HepG2 (cell line): Measurements from ENCODE around the gene HLF. TPM values are rescaled to one million over a fixed set of nuclear protein-coding genes. Genes with fewer than 3 reads are reported as not detected.

Experiments
- CBX2 ChIP-seq, 2 experiments: fragments of 200-600 bp in 1 of 2; sonication (generic); formaldehyde crosslinking in 1 of 2; IDR thresholded peaks; 2 replicates each; pipeline versions ENCODE4 v1.7.0 to v1.8.1; 2018 to 2022; ENCODE audit warnings: low read depth in 2 of 2, low read length in 1 of 2, mild to moderate bottlenecking in 1 of 2, missing genetic modification reagents in 1 of 2
- ERF ChIP-seq: IDR thresholded peaks from 2 replicates; pipeline ENCODE4 v1.6.1; 2018; ENCODE audit warnings: missing biosample characterization, missing genetic modification reagents
- MEF2D ChIP-seq: sonication (generic); formaldehyde crosslinking; IDR thresholded peaks from 2 replicates; pipeline ENCODE4 v1.5.1; 2020; ENCODE audit warnings: mild to moderate bottlenecking, missing genetic modification reagents
- PBX2 ChIP-seq: IDR thresholded peaks from 2 replicates; pipeline ENCODE4 v1.6.1; 2016; ENCODE audit warnings: control low read depth
- PHF8 ChIP-seq: sonication (generic); formaldehyde crosslinking; IDR thresholded peaks from 2 replicates; pipeline ENCODE4 v1.5.0; 2020; ENCODE audit warnings: missing genetic modification reagents
- SIN3A ChIP-seq: IDR thresholded peaks from 2 replicates; pipeline ENCODE4 v1.6.1; 2011; ENCODE audit warnings: low read depth, mild to moderate bottlenecking, control low read depth, low read length, borderline replicate concordance
- ZNF407 ChIP-seq: sonication (generic); formaldehyde crosslinking; IDR thresholded peaks from one replicate; pipeline ENCODE4 v1.5.1; 2020; ENCODE audit warnings: mild to moderate bottlenecking, missing genetic modification reagents; ENCODE audit errors: not compliant biosample characterization
- ZNF737 ChIP-seq: sonication (generic); formaldehyde crosslinking; IDR thresholded peaks from 2 replicates; pipeline ENCODE4 v1.5.0; 2020; ENCODE audit warnings: missing genetic modification reagents, mild to moderate bottlenecking, borderline replicate concordance
- ZNF746 ChIP-seq: sonication (generic); formaldehyde crosslinking; IDR thresholded peaks from 2 replicates; pipeline ENCODE4 v1.8.0; 2022; ENCODE audit warnings: mild to moderate bottlenecking, missing genetic modification reagents
- ZNF75D ChIP-seq: sonication (generic); formaldehyde crosslinking; IDR thresholded peaks from 2 replicates; pipeline ENCODE4 v1.8.1; 2023; ENCODE audit warnings: missing genetic modification reagents, mild to moderate bottlenecking, borderline replicate concordance
- polyA plus RNA-seq, 8 experiments: library from polyadenylated mRNA; depleted of rRNA in 3 of 8; stranded (reverse) in 7 of 8; unstranded in 1 of 8; fragments of >200 nt; fragmentation: Illumina TruSeq in 4 of 8; extraction: Trizol in 4 of 8; gene quantifications; 2 replicates each; pipeline versions ENCODE4 v1.2.1 to v1.2.3, GENCODE V29; 2011 to 2016; ENCODE audit warnings: low read depth in 4 of 8, missing spikeins in 1 of 8, mixed read lengths in 1 of 8; ENCODE audit not compliant: insufficient read depth in 1 of 8
- total RNA-seq, 5 experiments: library from RNA; depleted of rRNA; stranded (reverse); fragments of >200 nt; fragmentation: Illumina TruSeq; extraction: Trizol; gene quantifications; 2 replicates each; pipeline ENCODE4 v1.2.3, GENCODE V29; 2016; ENCODE audit warnings: low read depth in 1 of 5
- TF ChIP-seq, protein P1 (sequence below): sonication (generic); formaldehyde crosslinking; IDR thresholded peaks from 2 replicates; pipeline ENCODE4 v1.4.0; 2020; ENCODE audit warnings: missing genetic modification reagents
- TF ChIP-seq, protein P2 (sequence below): sonication (generic); formaldehyde crosslinking; IDR thresholded peaks from 2 replicates; pipeline ENCODE4 v1.4.0; 2020; ENCODE audit warnings: missing genetic modification reagents

The HLF gene
- total and polyA plus RNA-seq, 2 of the 13 experiments (the other 11 are each of a cell fraction or from before 2014, with no cell fraction given): 202 to 346 TPM

- TF ChIP-seq, protein P1, sequence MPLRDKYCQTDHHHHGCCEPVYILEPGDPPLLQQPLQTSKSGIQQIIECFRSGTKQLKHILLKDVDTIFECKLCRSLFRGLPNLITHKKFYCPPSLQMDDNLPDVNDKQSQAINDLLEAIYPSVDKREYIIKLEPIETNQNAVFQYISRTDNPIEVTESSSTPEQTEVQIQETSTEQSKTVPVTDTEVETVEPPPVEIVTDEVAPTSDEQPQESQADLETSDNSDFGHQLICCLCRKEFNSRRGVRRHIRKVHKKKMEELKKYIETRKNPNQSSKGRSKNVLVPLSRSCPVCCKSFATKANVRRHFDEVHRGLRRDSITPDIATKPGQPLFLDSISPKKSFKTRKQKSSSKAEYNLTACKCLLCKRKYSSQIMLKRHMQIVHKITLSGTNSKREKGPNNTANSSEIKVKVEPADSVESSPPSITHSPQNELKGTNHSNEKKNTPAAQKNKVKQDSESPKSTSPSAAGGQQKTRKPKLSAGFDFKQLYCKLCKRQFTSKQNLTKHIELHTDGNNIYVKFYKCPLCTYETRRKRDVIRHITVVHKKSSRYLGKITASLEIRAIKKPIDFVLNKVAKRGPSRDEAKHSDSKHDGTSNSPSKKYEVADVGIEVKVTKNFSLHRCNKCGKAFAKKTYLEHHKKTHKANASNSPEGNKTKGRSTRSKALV (CRISPR knock-in tag): peak; percentile 90; the same call in 1 of the 2 replicates
- peak; percentile 58; the same call in 1 of the 2 replicates for TF ChIP-seq SIN3A
- no peak for TF ChIP-seq ZNF737 (CRISPR knock-in tag)
- TF ChIP-seq, protein P2, sequence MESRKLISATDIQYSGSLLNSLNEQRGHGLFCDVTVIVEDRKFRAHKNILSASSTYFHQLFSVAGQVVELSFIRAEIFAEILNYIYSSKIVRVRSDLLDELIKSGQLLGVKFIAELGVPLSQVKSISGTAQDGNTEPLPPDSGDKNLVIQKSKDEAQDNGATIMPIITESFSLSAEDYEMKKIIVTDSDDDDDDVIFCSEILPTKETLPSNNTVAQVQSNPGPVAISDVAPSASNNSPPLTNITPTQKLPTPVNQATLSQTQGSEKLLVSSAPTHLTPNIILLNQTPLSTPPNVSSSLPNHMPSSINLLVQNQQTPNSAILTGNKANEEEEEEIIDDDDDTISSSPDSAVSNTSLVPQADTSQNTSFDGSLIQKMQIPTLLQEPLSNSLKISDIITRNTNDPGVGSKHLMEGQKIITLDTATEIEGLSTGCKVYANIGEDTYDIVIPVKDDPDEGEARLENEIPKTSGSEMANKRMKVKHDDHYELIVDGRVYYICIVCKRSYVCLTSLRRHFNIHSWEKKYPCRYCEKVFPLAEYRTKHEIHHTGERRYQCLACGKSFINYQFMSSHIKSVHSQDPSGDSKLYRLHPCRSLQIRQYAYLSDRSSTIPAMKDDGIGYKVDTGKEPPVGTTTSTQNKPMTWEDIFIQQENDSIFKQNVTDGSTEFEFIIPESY (CRISPR knock-in tag): no peak; the same call in 1 of the 2 replicates
- TF ChIP-seq ZNF75D (CRISPR knock-in tag): 0 out of 2 replicates have a peak, but pooled peaks have one; percentile 61
- 0 out of 2 replicates have a peak, but pooled peaks have one; percentile 37 for TF ChIP-seq MEF2D (CRISPR knock-in tag)
- TF ChIP-seq PBX2: no peak
- TF ChIP-seq ERF: peak; percentile 79; the same call in 1 of the 2 replicates
- TF ChIP-seq ZNF746 (CRISPR knock-in tag): peak; percentile 33; the same call in 1 of the 2 replicates
- TF ChIP-seq PHF8: peak; percentile 47; the same call in 1 of the 2 replicates
- peak; percentile 65 for TF ChIP-seq ZNF407
- no peak for TF ChIP-seq CBX2 (IDR thresholded peaks at IDR 0.05; ENCODE audit: low read depth, low read length)
- TF ChIP-seq CBX2 (CRISPR knock-in tag; IDR thresholded peaks at IDR 0.05; ENCODE audit: low read depth): no peak
Observed at GRCh38 chr17:55238179-55238930, 26.4 kb upstream of the HLF start (continued).
